Progenitor cell of endocrine pancreas (in vitro differentiated cells): Measurements from ENCODE around the gene GSG1L2. TPM values are rescaled to one million over a fixed set of nuclear protein-coding genes. Genes with fewer than 3 reads are reported as not detected.

Source experiments
- DNase-seq: peaks from one replicate; pipeline ENCODE4 v3.0.0; 2021; ENCODE audit warnings: low spot score; ENCODE audit not compliant: unreplicated experiment
- H3K27ac Mint-ChIP-seq: 2 replicates; pipeline ENCODE4 v1.8.0; 2021; ENCODE audit warnings: mild to moderate bottlenecking, moderate library complexity, mixed read lengths
- H3K27me3 Mint-ChIP-seq: 2 replicates; pipeline ENCODE4 v1.8.0; 2021; ENCODE audit warnings: mixed read lengths
- H3K36me3 Mint-ChIP-seq: 2 replicates; pipeline ENCODE4 v1.8.0; 2022; ENCODE audit warnings: mixed read lengths; ENCODE audit not compliant: insufficient read depth
- H3K4me1 Mint-ChIP-seq: 2 replicates; pipeline ENCODE4 v1.8.0; 2021; ENCODE audit warnings: low read depth, mixed read lengths
- H3K4me3 Mint-ChIP-seq: 2 replicates; pipeline ENCODE4 v1.8.0; 2021; ENCODE audit warnings: low read depth, mild to moderate bottlenecking, moderate library complexity, mixed read lengths
- H3K9me3 Mint-ChIP-seq: 2 replicates; pipeline ENCODE4 v1.8.0; 2021; ENCODE audit warnings: low read depth, mixed read lengths
- CTCF ChIP-seq: fragments of 200-600 bp; sonication (generic); IDR thresholded peaks from one replicate; pipeline ENCODE4 v1.5.0; 2021; ENCODE audit warnings: antibody characterized with exemption, mild to moderate bottlenecking; ENCODE audit not compliant: unreplicated experiment
- total RNA-seq: library from RNA; stranded (reverse); gene quantifications from 2 replicates; pipeline ENCODE4 v1.2.1, GENCODE V29; 2021

GSG1L2 gene
- total RNA-seq, 1 donor from 2014 or later: not detected

GRCh38 chr17:9769036-9769695 lies 52.7 kb downstream of the GSG1L2 start:
- H3K27ac Mint-ChIP-seq: no peak overlapping the region
- TF ChIP-seq CTCF: no peak
- DNase-seq: no peak

GRCh38 chr17:9768381-9768934 lies 53.4 kb downstream of the GSG1L2 start:
- no peak overlapping the region for H3K4me3 Mint-ChIP-seq
- DNase-seq: no peak
- H3K4me1 Mint-ChIP-seq: no peaks in the 10 kb centered on the region

More at GRCh38 chr17:9769036-9769695, 52.7 kb downstream of the GSG1L2 start:
- Mint-ChIP-seq H3K9me3 (no peaks in the 10 kb centered on the region), H3K36me3 (no peaks in the 10 kb centered on the region), H3K4me3 (no peak overlapping the region), H3K4me1 (no peaks in the 10 kb centered on the region), H3K27me3 (peaks cover 11% of the 10 kb centered on the region)

GRCh38 chr17:9767432-9767991 lies 54.4 kb downstream of the GSG1L2 start:
- peaks cover 19% of the 10 kb centered on the region for H3K27me3 Mint-ChIP-seq
- no peaks in the 10 kb centered on the region for H3K36me3 Mint-ChIP-seq
- H3K4me1 Mint-ChIP-seq: no peaks in the 10 kb centered on the region
- no peak for TF ChIP-seq CTCF
- no peak overlapping the region for H3K4me3 Mint-ChIP-seq
- DNase-seq: no peak
- no peak overlapping the region for H3K27ac Mint-ChIP-seq
- H3K9me3 Mint-ChIP-seq: no peaks in the 10 kb centered on the region

More at GRCh38 chr17:9768381-9768934, 53.4 kb downstream of the GSG1L2 start:
- TF ChIP-seq CTCF: peak; percentile 72
- Mint-ChIP-seq H3K27ac (no peak overlapping the region), H3K9me3 (no peaks in the 10 kb centered on the region), H3K27me3 (peaks cover 17% of the 10 kb centered on the region), H3K36me3 (no peaks in the 10 kb centered on the region)

- H3K27me3 Mint-ChIP-seq: peaks cover 19% of the 10 kb centered on the region
- H3K9me3 Mint-ChIP-seq: no peaks in the 10 kb centered on the region
- no peak overlapping the region for H3K27ac Mint-ChIP-seq
- H3K4me3 Mint-ChIP-seq: no peak overlapping the region
- DNase-seq: no peak
- no peaks in the 10 kb centered on the region for H3K36me3 Mint-ChIP-seq
- no peaks in the 10 kb centered on the region for H3K4me1 Mint-ChIP-seq
- no peak for TF ChIP-seq CTCF
Observed at GRCh38 chr17:9766970-9767369, 54.9 kb downstream of the GSG1L2 start.

GRCh38 chr17:9765322-9765721 lies 56.6 kb downstream of the GSG1L2 start:
- no peaks in the 10 kb centered on the region for H3K4me1 Mint-ChIP-seq
- TF ChIP-seq CTCF: no peak
- no peak overlapping the region for H3K27ac Mint-ChIP-seq
- DNase-seq: no peak
- H3K9me3 Mint-ChIP-seq: no peaks in the 10 kb centered on the region
- H3K4me3 Mint-ChIP-seq: no peak overlapping the region
- peaks cover 19% of the 10 kb centered on the region for H3K27me3 Mint-ChIP-seq
- H3K36me3 Mint-ChIP-seq: no peaks in the 10 kb centered on the region
